Subcutaneous adipose tissue (tissue), 4 donors: Measurements from ENCODE around the gene BLOC1S4. TPM values are rescaled to one million over a fixed set of nuclear protein-coding genes. Genes with fewer than 3 reads are reported as not detected.

Source experiments
- CTCF ChIP-seq: fragments of 450-650 bp; IDR thresholded peaks from one replicate; pipeline ENCODE4 v1.5.1; 2016; ENCODE audit warnings: low read depth, mild to moderate bottlenecking, control low read depth, antibody characterized with exemption, moderate library complexity
- total RNA-seq, 4 donors: library from RNA; depleted of rRNA; stranded (reverse); fragments of >200 nt; gene quantifications; one replicate each; pipeline ENCODE4 v1.1.0, GENCODE V29; 2016

BLOC1S4 gene
- total RNA-seq, 4 donors from 2014 or later, result 6.4 to 15.3 (median 13.1) TPM

DNA sequence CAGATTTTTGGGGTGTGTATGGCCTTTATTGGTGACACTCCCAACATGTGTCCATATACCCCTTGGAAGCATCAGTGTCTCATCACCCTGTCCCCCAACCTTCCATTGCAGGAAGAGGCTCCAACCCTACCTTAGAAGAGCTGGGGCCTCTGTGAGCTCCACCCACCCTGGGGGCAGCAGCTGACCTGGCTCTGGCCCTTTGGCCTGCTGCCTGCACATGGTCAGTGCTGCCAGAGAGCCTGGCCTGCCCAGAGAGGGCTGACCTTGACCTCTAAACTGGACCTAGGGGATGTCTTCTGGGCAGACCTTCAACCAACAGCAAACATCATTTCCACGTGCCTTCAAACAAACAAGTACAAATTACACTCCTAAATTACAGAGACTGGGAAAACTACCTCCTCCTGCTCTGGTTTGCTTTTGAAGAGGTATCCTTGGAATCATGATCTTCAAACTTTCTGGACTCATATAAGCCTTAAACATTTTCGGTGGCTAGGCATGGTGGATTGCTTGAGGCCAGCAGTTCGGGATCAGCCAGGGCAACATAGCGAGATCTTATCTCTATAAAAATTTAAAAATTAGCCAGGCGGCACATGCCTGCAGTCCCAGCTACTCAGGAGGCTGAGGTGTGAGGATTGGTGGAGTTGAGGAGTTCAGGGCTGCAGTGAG lies 39.2 kb downstream of the BLOC1S4 start:
- no peak for TF ChIP-seq CTCF

GRCh38 chr4:6758728-6759127 lies 42.8 kb downstream of the BLOC1S4 start:
- TF ChIP-seq CTCF, result no peak

GRCh38 chr4:6760865-6761264 lies 44.9 kb downstream of the BLOC1S4 start:
- TF ChIP-seq CTCF, result no peak

- no peak for TF ChIP-seq CTCF
Observed at GRCh38 chr4:6761649-6762615, 46.0 kb downstream of the BLOC1S4 start.

- no peak for TF ChIP-seq CTCF
Observed at GRCh38 chr4:6763330-6763851, 47.4 kb downstream of the BLOC1S4 start.

- TF ChIP-seq CTCF, result no peak
Observed at GRCh38 chr4:6764976-6765620, 49.1 kb downstream of the BLOC1S4 start.
